Aortic smooth muscle cell (primary cell): Measurements from ENCODE around the gene PTPN12. TPM values are rescaled to one million over a fixed set of nuclear protein-coding genes. Genes with fewer than 3 reads are reported as not detected.

ENCODE experiments used
- total RNA-seq: library from RNA; depleted of rRNA; stranded (reverse); fragments of >200 nt; gene quantifications from 2 replicates; pipeline ENCODE4 v1.2.3, GENCODE V29; 2014

The PTPN12 gene
- total RNA-seq, result 29.9 and 31.6 TPM in 2 replicates

GRCh38 chr7:77537136-77537777 lies at the start of gene PTPN12:
Gene PTPN12, plus strand, starts transcription at chr7:77537295. Its CDS starts 252 bp downstream, at chr7:77537547.

Other genes starting within 250 kb of the PTPN12 start
- 2.1 and 2.7 TPM in 2 replicates for gene GSAP, start 120.9 kb upstream of the PTPN12 start, total RNA-seq
- 18.2 and 23.4 TPM in 2 replicates for gene RSBN1L, start 159.2 kb downstream of the PTPN12 start, total RNA-seq